ENCODE results near the gene PID1.

DNA sequence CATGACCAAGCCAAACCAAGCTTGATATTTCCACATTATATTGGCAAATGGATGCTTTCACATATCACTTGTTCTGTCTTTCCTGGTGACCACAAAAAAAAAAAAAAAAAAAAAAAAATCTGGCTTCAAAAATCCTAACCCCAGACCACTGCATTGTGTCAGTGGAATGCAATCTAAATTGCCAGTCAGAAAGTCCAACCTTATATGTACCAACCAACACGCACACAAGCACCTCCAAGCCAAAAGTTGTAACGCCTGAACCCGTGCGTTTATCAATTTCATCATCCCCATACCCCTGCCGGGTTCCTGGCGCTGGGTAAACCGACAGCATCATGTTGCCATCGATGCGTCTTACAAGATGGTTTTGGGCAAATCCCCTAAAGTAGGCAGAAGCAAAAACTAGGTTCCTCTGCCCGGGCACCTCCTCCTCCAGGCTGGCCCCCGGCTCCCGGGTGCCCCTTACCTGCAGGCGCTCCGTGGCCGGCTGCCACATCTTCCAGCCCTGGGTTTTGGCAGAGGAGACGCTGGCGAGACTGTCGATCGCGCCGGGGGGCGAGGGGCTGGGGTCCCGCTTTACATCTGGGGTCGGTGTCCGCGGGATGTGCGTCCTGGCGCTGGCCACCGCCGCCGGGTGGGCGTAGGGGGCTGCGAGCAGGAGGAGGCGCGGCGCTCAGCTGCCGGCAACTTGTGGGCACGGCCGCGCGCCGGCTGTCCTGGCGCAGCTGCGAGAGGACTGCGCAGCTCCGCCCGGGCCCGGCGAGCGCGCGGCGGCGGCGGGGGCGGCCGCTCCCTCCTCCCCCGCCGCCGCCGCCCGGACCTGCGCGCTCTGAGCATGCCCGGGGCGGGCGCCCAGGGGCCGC, at the start of gene PID1:
- TF ChIP-seq, protein P1, sequence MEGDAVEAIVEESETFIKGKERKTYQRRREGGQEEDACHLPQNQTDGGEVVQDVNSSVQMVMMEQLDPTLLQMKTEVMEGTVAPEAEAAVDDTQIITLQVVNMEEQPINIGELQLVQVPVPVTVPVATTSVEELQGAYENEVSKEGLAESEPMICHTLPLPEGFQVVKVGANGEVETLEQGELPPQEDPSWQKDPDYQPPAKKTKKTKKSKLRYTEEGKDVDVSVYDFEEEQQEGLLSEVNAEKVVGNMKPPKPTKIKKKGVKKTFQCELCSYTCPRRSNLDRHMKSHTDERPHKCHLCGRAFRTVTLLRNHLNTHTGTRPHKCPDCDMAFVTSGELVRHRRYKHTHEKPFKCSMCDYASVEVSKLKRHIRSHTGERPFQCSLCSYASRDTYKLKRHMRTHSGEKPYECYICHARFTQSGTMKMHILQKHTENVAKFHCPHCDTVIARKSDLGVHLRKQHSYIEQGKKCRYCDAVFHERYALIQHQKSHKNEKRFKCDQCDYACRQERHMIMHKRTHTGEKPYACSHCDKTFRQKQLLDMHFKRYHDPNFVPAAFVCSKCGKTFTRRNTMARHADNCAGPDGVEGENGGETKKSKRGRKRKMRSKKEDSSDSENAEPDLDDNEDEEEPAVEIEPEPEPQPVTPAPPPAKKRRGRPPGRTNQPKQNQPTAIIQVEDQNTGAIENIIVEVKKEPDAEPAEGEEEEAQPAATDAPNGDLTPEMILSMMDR (IDR thresholded peaks at IDR 0.05; ENCODE audit: insufficient read depth, low read length), result no peak
- TF ChIP-seq SPI1 (IDR thresholded peaks at IDR 0.05; ENCODE audit: borderline replicate concordance, low read depth), result no peak
